Left kidney (tissue), 2 donors: ENCODE data around the gene LPP. TPM values are rescaled to one million over a fixed set of nuclear protein-coding genes. Genes with fewer than 3 reads are reported as not detected.
A peak's percentile ranks its signal among the peaks of the same experiment; 100 is the strongest.

Experiments used
- DNase-seq: peaks from one replicate; pipeline ENCODE4 v3.0.0-alpha.2; 2013
- polyA plus RNA-seq: library from polyadenylated mRNA; unstranded; fragments of 120-200 nt; gene quantifications from one replicate; pipeline ENCODE4 v1.2.1, GENCODE V29; 2013; ENCODE audit not compliant: insufficient read length

The LPP gene
- polyA plus RNA-seq, 1 donor, result 32.9 TPM

DNA sequence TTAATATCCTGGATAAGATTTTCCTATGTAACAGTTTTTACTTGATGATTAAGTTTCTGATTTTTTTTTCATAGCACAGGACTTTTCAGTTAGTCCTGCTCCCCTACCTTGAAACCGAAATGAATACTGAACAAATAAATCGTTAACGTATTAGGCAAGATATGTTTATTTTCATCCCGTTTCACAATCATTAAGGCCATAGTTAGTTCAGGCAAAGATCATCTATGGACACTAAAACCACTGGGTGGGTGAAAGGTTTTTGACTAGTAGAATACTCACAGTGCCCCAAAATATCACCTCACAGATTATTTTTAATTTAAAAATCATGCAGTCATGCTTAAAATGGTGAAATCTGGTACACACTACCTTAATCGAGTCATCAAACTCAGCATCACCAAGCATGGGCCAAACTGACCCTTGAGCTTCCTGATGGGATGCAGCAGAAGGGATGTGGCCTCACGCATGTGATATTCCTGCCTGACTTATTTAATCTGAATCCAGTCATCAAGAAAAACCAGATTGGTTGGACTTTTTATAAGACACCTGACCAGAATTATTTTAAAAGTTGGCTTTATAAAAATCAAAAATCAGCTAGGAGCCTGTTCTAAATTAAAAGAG is 365.0 kb downstream of the LPP start:
- DNase-seq, result no peak

DNA sequence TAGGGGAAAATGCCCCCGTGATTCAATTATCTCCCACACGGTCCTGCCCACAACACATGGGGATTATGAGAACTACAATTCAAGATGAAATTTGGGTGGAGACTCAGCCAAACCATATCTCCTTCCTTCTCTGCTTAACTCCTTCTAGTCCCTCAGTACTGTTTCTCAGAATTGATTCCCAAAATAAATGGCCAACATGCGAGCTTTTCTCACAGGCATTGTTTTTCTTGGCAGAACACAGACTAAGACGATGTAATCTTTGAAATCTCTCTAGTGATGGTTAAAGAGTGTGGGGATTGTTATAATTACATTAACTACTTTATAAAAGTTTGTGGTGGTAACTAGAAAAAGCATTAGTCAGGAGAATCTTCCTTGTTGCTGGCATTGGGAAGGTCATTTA is 366.5 kb downstream of the LPP start:
- DNase-seq, result no peak

DNA sequence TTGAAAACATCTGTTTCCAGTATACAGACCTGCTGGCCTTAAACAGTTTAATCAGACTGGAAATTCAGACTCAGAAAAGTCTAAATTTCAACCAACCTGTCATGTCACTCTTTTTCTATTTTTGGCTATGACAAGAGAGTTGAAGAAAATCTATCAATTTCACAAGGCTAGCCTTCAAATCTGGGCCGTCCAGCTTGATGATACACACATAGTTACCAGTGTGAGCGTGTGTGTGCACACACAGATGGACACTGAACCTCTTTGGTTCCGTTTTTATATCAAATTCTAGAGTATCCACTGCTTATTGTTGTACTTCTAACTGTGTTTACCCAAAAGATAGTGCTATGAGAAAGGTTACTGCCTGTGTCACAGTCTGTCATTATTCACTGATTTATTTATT is 368.2 kb downstream of the LPP start:
- DNase-seq, result no peak

DNA sequence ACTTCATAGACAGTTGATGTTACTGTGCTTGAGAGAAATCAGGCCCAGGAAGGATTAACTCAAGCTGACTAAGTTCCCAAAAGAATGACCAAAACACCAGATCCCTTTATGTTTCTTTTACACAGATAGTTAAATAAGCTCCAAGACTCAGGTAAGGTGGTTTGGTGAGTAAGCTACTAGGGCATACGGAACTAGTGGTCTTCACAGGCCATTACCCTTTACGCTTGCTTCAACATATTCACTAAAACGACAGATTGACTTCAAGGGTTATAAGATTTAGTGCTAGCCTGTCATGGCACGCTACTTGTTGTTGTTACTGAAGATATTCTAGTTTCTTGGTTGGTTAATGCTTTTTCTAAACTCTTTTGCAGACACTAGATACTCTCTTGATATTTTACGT is 369.3 kb downstream of the LPP start:
- peak; percentile 20 for DNase-seq

DNA sequence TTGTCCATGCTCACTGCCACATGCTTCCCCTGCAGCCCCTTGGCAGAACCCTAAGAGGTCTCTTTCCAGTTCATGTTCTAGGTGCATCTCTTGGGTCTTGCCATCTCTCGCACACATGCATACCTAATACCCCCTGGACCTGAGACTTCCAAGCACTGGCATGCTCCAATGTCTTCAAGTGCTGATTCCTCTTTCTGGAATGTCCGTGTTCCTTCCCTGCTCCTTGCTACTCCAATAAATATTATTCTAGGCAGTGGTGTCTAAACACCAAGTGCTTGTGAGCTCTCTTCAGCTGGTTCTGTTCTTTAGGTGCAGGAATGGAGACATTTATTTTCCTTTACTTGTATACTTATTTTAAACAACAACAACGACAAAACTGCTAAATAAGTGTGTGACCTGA is 370.1 kb downstream of the LPP start:
- no peak for DNase-seq

DNA sequence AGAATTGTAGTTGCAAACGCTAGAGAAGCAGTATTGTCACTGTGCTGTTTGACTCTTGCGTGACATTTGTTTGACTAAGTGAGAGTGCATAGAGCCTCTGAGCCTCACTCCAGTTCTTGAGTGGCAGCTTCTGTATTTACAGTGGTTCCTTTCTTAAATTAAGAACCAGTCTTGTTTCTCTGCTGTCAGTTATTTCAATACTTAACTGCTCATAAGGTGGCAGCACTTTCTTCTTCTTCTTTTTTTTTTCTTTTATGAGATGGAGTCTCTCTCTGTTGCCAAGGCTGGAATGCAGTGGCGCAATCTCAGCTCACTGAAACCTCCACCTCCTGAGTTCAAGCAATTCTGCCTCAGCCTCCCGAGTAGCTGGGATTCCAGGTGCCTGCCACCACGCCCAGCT is 372.1 kb downstream of the LPP start:
- no peak for DNase-seq

DNA sequence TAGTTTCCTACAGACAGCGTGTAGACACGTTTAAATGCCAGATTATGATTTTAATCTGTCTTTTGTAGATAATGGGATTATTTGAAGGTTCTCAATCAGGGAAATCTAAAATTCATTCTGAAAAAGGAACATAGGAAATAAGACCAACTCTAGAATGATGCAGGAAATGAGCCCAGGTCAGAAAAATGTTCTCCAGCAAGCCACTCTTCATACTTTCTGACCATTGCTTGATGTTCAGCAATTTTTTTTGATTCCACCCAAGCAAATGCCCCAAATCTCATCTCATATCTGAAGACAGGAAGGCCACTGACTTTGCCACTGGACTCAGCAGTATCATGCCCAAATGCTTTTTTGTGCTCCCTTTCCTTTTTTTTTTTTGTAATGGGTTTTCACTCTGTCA is 373.4 kb downstream of the LPP start:
- DNase-seq, result no peak

DNA sequence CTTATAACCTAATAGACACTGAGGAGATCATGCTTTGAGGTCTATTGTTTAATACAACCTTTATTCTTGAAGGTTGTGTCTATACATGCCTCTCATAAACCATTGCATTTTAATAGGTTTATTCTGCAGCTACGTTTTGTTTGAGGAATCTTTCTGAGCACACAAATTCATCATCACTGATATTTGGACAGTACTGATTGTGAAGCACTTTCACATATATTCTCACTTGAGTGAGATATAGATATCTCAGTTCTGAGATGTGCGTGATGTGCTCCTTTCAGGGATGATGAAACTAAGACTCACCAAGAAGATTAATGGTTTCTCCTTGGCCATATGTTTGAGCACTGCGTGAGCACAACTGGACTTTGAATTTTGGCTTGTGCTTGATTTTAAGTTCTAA is 374.4 kb downstream of the LPP start:
- no peak for DNase-seq

DNA sequence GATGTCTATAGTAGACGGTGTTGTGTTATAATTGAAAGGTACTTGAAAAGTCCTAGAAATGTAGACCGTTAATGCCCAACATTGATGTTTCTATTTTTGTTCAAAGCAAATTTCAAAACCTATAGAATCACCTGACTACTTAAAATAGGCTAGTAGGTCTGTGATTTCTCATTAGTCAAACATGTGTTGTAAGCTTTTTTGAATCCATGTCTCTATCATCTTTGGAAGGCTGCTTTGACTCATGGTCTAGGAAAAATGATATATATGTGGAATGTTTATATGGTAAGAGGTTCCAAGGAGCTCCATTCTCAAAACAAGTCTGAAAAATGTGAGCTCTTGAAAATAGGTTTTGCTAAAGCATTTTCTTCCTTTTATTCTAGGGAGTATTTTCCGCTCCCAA is 375.3 kb downstream of the LPP start:
- no peak for DNase-seq

DNA sequence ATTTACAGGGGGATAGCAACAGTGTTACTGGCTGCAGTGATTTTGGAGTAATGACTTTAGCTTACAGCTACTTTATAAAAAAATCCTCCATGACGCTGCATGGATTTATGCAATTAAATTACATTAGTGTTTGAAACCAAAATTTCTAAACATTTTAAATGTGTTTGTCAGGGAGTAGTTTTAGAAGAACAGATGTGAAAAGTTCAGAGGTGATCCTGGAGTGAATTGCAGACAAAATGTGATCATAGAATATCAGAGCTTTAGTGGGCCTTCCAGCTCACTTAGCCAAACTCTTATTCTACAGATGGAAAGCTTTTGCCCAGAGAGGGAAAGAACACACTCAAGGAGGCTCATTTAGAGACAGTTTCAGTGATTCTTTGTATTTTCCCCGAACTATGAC is 376.3 kb downstream of the LPP start:
- no peak for DNase-seq

DNA sequence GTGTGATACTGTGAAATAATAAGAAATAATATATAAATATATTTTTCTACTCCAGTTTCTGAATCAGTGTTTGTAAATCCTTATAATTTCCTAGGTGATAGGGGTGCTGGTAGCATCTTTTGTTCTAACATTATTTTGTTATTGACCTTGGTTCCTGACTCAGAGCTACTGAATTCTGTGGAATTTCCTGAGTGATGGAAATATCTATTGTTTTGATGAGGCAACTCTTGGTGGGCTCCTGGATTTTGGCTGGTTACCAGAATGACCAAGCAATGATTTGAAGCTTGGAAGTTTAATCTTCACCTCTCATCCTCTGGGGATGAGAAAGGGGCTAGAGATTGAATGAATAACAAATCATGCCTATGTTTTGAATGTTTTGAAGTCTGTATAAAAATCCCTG is 377.3 kb downstream of the LPP start:
- no peak for DNase-seq

DNA sequence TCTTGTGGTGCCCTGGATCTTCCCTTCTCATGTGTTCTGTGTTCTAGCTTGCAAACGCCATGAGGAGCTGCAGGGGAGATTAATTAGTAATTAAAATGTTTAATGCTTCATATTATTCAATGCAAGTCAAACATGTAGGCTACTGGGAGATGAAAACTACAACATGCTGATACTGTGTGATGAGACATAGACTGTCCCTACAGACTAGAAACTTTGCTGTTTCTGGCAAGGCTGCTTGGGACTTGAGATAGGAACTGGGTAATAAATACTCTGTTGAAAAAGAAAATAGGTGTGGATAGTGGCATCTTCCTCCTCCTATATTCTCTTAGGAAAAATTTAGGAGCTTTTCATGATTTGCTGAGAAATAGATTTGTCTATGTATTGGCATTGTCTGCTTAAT is 379.2 kb downstream of the LPP start:
- no peak for DNase-seq

DNA sequence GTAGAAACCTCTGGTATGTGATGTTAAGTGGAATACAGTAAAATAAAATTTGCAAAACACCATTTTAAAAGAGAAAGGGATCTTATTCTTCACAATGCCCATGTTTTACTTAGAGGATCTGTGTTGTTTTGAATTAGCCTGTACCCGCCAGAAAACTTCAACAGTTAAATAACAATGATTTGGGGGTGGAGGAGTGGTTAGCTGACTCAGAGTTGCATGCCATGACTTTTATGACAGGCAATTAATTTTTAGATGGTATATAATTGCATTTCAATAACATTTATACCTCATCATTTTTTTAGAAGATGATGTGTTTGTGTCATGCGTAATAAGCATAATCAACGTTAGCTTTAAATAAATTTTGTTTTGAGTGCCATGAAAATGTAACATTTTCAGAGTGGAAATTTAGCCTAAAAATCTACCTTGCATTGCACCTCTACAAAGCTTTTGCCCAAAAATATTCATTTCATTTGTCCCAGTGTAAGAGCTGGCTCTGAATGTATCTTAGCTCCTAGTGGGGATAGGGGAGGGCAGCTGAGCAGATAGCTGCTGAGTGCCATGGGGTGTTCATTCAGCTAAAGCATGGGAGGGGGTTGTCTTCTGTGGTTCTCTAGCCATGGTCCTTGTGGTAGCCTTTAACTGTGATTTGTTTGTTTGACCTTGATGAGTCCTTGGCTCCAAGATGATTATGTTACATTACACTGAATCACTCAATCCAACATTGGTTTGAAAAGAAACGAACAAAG is 379.8 kb downstream of the LPP start:
- no peak for DNase-seq

DNA sequence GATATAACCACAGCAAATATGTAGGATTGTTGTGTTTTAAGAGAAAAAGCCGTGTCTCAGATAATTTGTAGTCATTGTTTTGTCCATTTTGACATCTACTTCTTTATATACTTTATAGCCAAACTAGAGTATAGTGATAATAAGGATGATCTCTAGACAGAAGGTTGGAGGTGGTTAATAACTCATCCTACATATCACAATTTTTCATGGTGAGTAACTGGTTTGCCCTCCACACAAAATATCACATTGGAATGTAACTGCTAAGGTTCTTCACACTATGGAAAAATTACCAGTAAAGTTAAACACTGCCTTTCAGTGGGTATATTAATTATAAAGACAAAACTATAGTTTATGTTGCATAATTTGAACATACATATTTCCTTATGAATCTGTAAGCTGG is 380.7 kb downstream of the LPP start:
- DNase-seq, result no peak

DNA sequence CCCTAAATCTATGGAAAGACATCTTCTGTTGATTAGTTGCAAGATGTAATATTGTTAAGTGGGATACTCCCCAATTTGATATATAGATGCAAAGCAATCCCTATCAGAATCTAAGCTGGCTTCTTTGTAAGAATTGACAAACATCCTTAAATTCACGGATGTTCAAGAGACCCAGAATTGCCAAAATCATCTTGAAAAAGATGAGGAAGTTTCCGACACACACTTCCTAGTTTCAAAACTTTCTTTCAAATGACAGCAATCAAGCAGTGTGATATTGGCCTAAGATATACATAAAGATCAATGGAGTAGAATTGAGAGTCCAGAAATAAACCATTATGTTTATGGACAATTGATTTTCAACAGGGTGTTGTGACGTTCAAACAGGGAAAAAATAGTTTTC is 383.6 kb downstream of the LPP start:
- no peak for DNase-seq

DNA sequence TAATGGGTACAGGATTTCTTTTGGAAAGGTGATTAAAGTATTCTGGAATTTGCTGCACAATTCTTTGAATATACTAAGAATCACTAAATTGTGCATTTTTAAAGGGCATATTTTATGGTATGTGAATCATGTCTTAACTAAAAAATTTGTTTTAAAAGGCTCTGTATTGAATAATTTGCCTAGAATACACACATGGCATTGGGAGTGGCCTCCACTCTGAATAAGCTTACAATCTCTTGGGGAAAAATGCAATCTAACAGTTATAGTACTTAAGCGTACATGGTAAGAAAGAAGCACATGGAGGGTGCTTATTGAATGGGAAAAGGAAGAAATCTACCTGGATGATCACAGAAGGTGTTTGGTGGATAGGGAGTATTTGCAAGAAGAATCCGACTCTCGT is 385.1 kb downstream of the LPP start:
- DNase-seq, result no peak

DNA sequence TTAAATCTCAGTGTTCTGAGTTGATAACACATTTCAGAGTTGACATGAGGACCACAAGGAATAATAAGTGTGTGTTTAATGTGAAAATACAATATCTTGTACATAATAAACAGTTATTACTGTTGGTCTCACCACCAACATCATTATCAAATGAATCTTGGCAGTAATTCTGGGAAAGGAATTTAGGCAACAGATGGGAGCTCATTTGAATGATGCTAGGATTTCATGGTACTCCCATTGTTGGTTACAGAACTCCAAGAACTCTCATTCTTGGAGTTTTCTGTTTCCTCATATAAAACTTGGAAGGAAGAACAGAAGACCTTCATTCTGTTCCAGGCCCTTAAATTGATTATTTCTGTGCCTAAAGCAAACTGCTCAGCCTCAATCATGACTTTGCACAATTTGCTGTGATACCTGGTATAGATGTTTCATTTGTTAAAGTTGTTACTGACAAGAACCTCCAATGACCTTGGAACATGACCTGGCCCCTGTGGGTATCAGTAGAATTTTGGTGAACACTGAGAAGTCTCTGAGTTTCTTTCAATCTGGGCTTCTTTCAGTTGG is 385.8 kb downstream of the LPP start:
- DNase-seq, result no peak

DNA sequence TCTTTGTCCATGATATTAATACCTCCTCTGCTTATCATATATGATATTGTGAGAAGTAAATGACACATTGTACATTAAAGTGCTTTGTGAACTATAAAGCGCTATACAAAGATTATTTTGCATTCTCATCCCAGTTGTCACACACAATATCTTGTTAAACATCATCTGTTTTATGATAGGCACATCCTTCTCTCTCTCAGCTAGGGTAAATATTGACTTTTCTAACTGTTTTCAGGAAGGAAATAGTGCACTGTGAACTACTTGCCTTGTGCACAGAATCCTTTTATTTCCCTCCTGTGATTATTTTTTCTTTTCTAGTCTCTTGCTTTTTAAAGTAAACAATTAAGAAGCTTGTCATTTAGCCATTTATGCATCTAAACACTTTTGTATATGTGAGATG is 388.2 kb downstream of the LPP start:
- no peak for DNase-seq

DNA sequence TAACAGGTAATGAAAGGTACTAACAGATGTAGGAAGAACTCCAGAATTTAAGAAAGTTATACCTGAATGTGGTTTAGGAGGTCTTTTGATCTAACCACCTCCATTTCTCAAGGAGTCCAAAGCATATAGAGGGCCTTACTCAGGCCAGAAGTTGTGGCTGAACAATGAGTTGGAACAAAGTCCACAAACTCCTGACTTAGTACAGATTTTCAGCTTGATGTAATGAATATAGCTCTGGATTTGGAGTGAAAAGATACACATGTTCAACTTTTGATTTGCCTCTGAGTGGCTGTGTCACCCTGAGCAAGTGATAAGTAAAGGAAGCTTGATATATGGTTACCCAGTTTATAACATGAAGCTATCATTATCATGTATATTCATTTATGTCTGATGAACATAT is 390.1 kb downstream of the LPP start:
- DNase-seq, result no peak

DNA sequence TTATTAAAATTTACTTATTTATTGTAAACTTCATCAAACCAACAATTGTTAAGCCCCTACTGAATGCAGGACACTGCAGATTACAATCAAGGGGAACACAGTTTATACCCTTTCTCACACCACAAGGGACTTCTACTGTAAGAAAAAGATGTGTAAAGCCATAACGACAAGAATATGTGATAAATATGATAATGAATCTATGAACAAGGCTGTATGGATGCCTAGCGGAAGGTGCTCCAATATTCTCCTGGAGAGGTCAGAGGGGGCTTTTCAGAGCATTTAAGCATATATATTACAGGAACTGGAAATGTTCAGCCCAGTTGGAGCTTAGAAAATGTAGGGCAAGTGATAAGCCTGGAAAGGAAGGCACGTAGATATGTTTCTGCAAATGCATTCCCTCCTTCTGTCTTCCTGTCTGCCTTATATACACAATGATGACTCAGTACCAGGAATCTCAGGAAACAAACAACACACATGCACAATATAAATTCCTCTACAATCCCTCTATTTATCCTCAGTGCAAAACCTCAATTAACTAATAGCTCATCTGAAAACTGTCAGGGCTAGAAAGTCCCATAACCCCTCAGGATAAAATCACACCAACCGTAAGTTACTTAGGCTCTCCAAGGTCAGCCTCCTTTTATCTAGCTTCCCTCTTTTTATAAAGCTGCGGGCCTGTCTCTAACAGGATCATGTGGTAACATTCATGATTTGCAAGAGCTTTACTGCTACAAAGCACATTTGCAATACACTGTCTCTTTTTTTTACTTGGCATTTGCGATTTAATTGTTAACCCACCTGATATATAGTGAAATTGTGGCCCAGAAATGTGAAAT is 393.1 kb downstream of the LPP start:
- no peak for DNase-seq

DNA sequence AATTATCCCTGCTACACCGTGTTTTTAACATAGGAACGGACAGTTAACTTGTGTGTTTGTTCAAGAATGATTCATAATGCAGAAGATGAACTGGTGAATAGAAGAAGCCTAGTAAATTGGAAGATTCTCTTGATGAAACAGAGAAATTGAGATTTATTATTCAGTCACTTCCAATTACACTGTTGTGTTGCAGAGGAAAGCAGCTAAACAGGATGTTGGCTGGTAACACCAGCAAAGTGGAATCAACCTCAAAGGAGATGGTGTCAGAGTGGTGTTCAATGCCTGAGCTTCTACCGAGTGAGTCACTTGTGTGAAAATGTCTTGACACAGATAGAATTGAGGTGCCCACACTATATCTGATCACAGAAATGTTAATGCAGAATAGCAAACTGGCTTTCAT is 399.6 kb downstream of the LPP start:
- DNase-seq, result no peak

DNA sequence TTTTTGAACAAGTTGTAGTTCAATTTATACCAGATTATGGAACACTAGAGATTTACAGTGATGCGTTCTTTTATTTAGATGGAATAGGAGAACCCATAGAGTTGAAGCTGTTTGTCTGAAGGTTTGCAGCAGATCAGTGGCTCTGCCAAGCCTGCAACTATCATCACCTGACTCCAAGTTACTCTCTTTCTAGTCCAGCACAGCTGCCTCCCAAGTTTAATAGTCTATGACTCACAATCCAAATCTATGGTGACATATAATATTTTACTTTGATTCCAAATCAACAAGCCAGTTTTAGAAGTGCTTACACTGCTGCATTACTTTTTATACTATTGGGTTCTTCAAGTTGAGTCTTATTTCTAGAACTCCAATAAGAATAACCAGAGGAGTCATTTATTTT is 400.4 kb downstream of the LPP start:
- DNase-seq, result no peak

DNA sequence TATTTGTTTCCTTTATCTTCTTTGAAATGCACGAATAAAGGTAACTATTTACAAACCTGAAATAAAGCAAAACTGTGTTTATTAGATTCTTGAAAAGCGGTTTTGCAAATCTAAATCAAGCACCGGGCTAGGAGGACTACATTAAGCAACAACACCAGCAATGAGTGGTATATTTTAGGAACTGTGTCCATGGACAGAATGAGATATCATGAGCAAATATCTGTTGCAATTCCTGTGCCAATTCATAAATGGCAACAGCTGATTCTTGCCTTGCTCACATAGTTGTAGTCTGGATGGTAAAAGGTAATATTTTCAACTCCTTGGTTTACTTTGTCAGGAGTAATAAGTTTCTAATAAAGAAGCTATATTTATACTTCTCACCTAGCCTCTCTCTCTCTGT is 403.3 kb downstream of the LPP start:
- no peak for DNase-seq
